ENCODE results near the gene NUDT7. TPM values are rescaled to one million over a fixed set of nuclear protein-coding genes. Genes with fewer than 3 reads are reported as not detected.

The NUDT7 gene
- total RNA-seq (4.8 TPM), polyA plus RNA-seq (10 to 100 TPM; 11.4 to 21.6 (median 19.8) TPM)

GRCh38 chr16:77722309-77723107 is at the start of gene NUDT7:
Gene NUDT7, plus strand, starts transcription at chr16:77722514. Its CDS starts 69 bp downstream, at chr16:77722583.
- peak; percentile 84 to 96 (median 89) for DNase-seq
- no peaks in the 10 kb centered on the region for H3K36me3 ChIP-seq (ENCODE audit: control insufficient read depth, insufficient read depth, low read length)
- H3K4me1 ChIP-seq (ENCODE audit: control insufficient read depth, insufficient read depth, low read length, poor library complexity, severe bottlenecking), result peaks cover 13% of the 10 kb centered on the region
- Mint-ChIP-seq H3K27ac (peak within 1 kb of the TSS; percentile 86 to 94 (median 86)), H3K36me3 (peaks cover 18% of the 10 kb centered on the region), H3K27me3 (peaks cover 6% of the 10 kb centered on the region), H3K4me1 (peaks cover 5 to 21% (median 13%) of the 10 kb centered on the region in 4 donors), H3K4me3 (peak within 1 kb of the TSS; percentile 90 to 97 (median 92)), H3K9me3 (no peaks in the 10 kb centered on the region)
- peak; percentile 88 to 94 for ATAC-seq (ENCODE audit: low read depth in 2 of 2)
- no peaks in the 10 kb centered on the region for H3K9me3 ChIP-seq (ENCODE audit: control insufficient read depth in 2 of 2, low read length in 2 of 2)
- no peaks in the 10 kb centered on the region for H3K27me3 ChIP-seq (ENCODE audit: control insufficient read depth, insufficient read depth, low read length)
- peak within 1 kb of the TSS; percentile 85 for H3K4me3 ChIP-seq (ENCODE audit: low read depth, low read length)
- peak within 1 kb of the TSS; percentile 55 for H3K27ac ChIP-seq (ENCODE audit: insufficient read depth, low read length, poor library complexity, severe bottlenecking)

GRCh38 chr16:77674888-77675287 is 47.4 kb upstream of the NUDT7 start:
- ATAC-seq (ENCODE audit: low read depth in 2 of 2) (no peak), DNase-seq (no peak)
- no peak overlapping the region for H3K27ac Mint-ChIP-seq
- Histone ChIP-seq H3K4me1 (ENCODE audit: control insufficient read depth, insufficient read depth, low read length, poor library complexity, severe bottlenecking) (no peaks in the 10 kb centered on the region), H3K27ac (ENCODE audit: insufficient read depth, low read length, poor library complexity, severe bottlenecking) (no peak overlapping the region), H3K9me3 (ENCODE audit: control insufficient read depth in 2 of 2, low read length in 2 of 2) (no peaks in the 10 kb centered on the region), H3K27me3 (ENCODE audit: control insufficient read depth, insufficient read depth, low read length) (peaks cover 3% of the 10 kb centered on the region), H3K4me3 (ENCODE audit: low read depth, low read length) (no peak overlapping the region), H3K36me3 (ENCODE audit: control insufficient read depth, insufficient read depth, low read length) (no peaks in the 10 kb centered on the region)
- H3K36me3 Mint-ChIP-seq, result no peaks in the 10 kb centered on the region
- no peak overlapping the region for H3K4me3 Mint-ChIP-seq
- H3K9me3 Mint-ChIP-seq, result no peaks in the 10 kb centered on the region
- no peaks in the 10 kb centered on the region for H3K4me1 Mint-ChIP-seq
- H3K27me3 Mint-ChIP-seq, result no peaks in the 10 kb centered on the region

DNA sequence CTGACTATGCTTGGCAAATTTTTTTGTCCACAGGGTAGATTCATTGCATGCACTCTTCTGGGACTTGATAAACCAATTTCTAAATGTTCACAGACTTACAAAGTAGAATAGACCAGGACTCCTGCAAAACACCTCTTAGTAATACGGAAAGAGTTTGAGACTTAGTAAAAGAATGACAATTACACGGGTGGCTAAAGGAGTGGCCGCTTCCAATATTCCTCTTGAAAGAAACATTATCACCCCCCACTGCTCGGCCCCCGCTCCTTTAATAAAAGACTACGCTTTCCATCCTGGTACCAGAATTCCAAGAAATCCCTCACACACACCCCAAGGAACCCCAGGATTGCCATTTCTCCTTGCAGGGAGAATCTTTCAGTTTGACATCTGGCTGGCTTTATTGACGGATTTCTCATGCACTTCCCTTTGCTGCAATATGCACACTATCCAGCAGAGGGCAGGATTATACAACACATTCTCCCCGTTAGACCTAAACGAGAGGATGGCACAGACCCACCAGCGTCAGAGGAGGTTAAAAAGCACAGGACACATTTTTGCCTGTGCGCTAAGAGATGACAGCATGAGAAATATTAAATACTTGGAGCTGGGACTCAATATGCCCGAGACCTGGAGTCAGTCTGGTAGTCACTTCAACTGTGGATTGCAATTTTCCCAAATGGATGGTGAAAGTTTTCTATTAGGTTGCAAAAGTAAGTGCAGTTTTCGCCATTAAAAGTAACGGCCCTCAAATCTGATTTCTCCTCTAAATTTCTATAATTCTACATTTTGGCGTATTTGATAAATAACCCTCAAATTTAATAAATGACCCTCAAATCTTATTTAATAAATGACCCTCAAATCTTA is 46.6 kb upstream of the NUDT7 start:
- Histone ChIP-seq H3K27me3 (ENCODE audit: control insufficient read depth, insufficient read depth, low read length) (peaks cover 3% of the 10 kb centered on the region), H3K4me1 (ENCODE audit: control insufficient read depth, insufficient read depth, low read length, poor library complexity, severe bottlenecking) (no peaks in the 10 kb centered on the region), H3K9me3 (ENCODE audit: control insufficient read depth in 2 of 2, low read length in 2 of 2) (no peaks in the 10 kb centered on the region), H3K4me3 (ENCODE audit: low read depth, low read length) (no peak overlapping the region), H3K27ac (ENCODE audit: insufficient read depth, low read length, poor library complexity, severe bottlenecking) (no peak overlapping the region), H3K36me3 (ENCODE audit: control insufficient read depth, insufficient read depth, low read length) (no peaks in the 10 kb centered on the region)
- H3K9me3 Mint-ChIP-seq, result no peaks in the 10 kb centered on the region
- no peaks in the 10 kb centered on the region for H3K27me3 Mint-ChIP-seq
- H3K4me3 Mint-ChIP-seq, result no peak overlapping the region
- ATAC-seq (ENCODE audit: low read depth in 2 of 2), result peak; percentile 62 to 68
- H3K36me3 Mint-ChIP-seq, result no peaks in the 10 kb centered on the region
- DNase-seq, result peak; percentile 41 to 74 (median 60)
- H3K4me1 Mint-ChIP-seq, result no peaks in the 10 kb centered on the region
- no peak overlapping the region for H3K27ac Mint-ChIP-seq

DNA sequence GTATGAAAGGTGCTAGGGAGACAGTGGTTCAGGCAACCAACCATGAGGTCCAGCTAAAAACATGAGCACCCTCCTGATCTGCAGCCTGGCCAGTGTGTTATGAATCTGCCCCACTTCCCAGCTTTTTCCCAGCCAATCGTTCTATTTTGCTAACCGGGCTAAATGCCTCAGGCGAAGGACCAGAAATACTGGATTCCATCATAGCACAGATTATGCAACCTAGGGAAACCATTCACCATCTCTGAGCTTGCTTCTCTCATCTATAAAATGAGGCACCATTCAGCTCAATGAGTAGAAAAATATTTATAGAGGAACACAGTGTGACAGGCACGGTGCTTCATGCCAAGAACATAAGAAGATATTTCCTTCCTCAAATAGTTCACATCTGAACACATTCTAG is 45.2 kb upstream of the NUDT7 start:
- H3K27me3 Mint-ChIP-seq, result no peaks in the 10 kb centered on the region
- no peak for ATAC-seq (ENCODE audit: low read depth in 2 of 2)
- no peak overlapping the region for H3K4me3 Mint-ChIP-seq
- H3K4me1 Mint-ChIP-seq, result no peaks in the 10 kb centered on the region
- Histone ChIP-seq H3K4me3 (ENCODE audit: low read depth, low read length) (no peak overlapping the region), H3K9me3 (ENCODE audit: control insufficient read depth in 2 of 2, low read length in 2 of 2) (no peaks in the 10 kb centered on the region), H3K4me1 (ENCODE audit: control insufficient read depth, insufficient read depth, low read length, poor library complexity, severe bottlenecking) (no peaks in the 10 kb centered on the region), H3K27me3 (ENCODE audit: control insufficient read depth, insufficient read depth, low read length) (peaks cover 3% of the 10 kb centered on the region), H3K36me3 (ENCODE audit: control insufficient read depth, insufficient read depth, low read length) (no peaks in the 10 kb centered on the region), H3K27ac (ENCODE audit: insufficient read depth, low read length, poor library complexity, severe bottlenecking) (no peak overlapping the region)
- no peak overlapping the region for H3K27ac Mint-ChIP-seq
- DNase-seq, result no peak
- peaks cover 0 to 1% (median 0%) of the 10 kb centered on the region in 7 donors for H3K9me3 Mint-ChIP-seq
- no peaks in the 10 kb centered on the region for H3K36me3 Mint-ChIP-seq

GRCh38 chr16:77679391-77679790 is 42.9 kb upstream of the NUDT7 start:
- Mint-ChIP-seq H3K9me3 (peaks cover 0 to 1% (median 0%) of the 10 kb centered on the region in 7 donors), H3K36me3 (no peaks in the 10 kb centered on the region), H3K27me3 (no peaks in the 10 kb centered on the region), H3K4me1 (no peaks in the 10 kb centered on the region), H3K4me3 (no peak overlapping the region), H3K27ac (no peak overlapping the region)
- no peaks in the 10 kb centered on the region for H3K9me3 ChIP-seq (ENCODE audit: control insufficient read depth in 2 of 2, low read length in 2 of 2)
- H3K27ac ChIP-seq (ENCODE audit: insufficient read depth, low read length, poor library complexity, severe bottlenecking), result no peak overlapping the region
- no peaks in the 10 kb centered on the region for H3K36me3 ChIP-seq (ENCODE audit: control insufficient read depth, insufficient read depth, low read length)
- no peak for ATAC-seq (ENCODE audit: low read depth in 2 of 2)
- no peak overlapping the region for H3K4me3 ChIP-seq (ENCODE audit: low read depth, low read length)
- peaks cover 3% of the 10 kb centered on the region for H3K27me3 ChIP-seq (ENCODE audit: control insufficient read depth, insufficient read depth, low read length)
- H3K4me1 ChIP-seq (ENCODE audit: control insufficient read depth, insufficient read depth, low read length, poor library complexity, severe bottlenecking), result no peaks in the 10 kb centered on the region
- no peak for DNase-seq

GRCh38 chr16:77679901-77680300 is 42.4 kb upstream of the NUDT7 start:
- no peak overlapping the region for H3K27ac Mint-ChIP-seq
- Histone ChIP-seq H3K9me3 (ENCODE audit: control insufficient read depth in 2 of 2, low read length in 2 of 2) (no peaks in the 10 kb centered on the region), H3K36me3 (ENCODE audit: control insufficient read depth, insufficient read depth, low read length) (no peaks in the 10 kb centered on the region), H3K4me3 (ENCODE audit: low read depth, low read length) (no peak overlapping the region), H3K4me1 (ENCODE audit: control insufficient read depth, insufficient read depth, low read length, poor library complexity, severe bottlenecking) (no peaks in the 10 kb centered on the region), H3K27ac (ENCODE audit: insufficient read depth, low read length, poor library complexity, severe bottlenecking) (no peak overlapping the region), H3K27me3 (ENCODE audit: control insufficient read depth, insufficient read depth, low read length) (peaks cover 3% of the 10 kb centered on the region)
- no peaks in the 10 kb centered on the region for H3K27me3 Mint-ChIP-seq
- peaks cover 0 to 1% (median 0%) of the 10 kb centered on the region in 7 donors for H3K9me3 Mint-ChIP-seq
- ATAC-seq (ENCODE audit: low read depth in 2 of 2), result no peak
- H3K36me3 Mint-ChIP-seq, result no peaks in the 10 kb centered on the region
- no peaks in the 10 kb centered on the region for H3K4me1 Mint-ChIP-seq
- no peak overlapping the region for H3K4me3 Mint-ChIP-seq
- no peak for DNase-seq

GRCh38 chr16:77680496-77680895 is 41.8 kb upstream of the NUDT7 start:
- Mint-ChIP-seq H3K27ac (no peak overlapping the region), H3K36me3 (no peaks in the 10 kb centered on the region), H3K9me3 (peaks cover 0 to 1% (median 0%) of the 10 kb centered on the region in 7 donors), H3K4me1 (no peaks in the 10 kb centered on the region), H3K4me3 (no peak overlapping the region), H3K27me3 (no peaks in the 10 kb centered on the region)
- Histone ChIP-seq H3K9me3 (ENCODE audit: control insufficient read depth in 2 of 2, low read length in 2 of 2) (no peaks in the 10 kb centered on the region), H3K36me3 (ENCODE audit: control insufficient read depth, insufficient read depth, low read length) (no peaks in the 10 kb centered on the region), H3K27ac (ENCODE audit: insufficient read depth, low read length, poor library complexity, severe bottlenecking) (no peak overlapping the region), H3K27me3 (ENCODE audit: control insufficient read depth, insufficient read depth, low read length) (peaks cover 3% of the 10 kb centered on the region), H3K4me1 (ENCODE audit: control insufficient read depth, insufficient read depth, low read length, poor library complexity, severe bottlenecking) (no peaks in the 10 kb centered on the region), H3K4me3 (ENCODE audit: low read depth, low read length) (no peak overlapping the region)
- DNase-seq (no peak), ATAC-seq (ENCODE audit: low read depth in 2 of 2) (no peak)

Measured in CD4-positive, CD25-positive, alpha-beta regulatory T cell (primary cell).